ENCODE results near the gene ASCC1. TPM values are rescaled to one million over a fixed set of nuclear protein-coding genes. Genes with fewer than 3 reads are reported as not detected.
A peak's percentile ranks its signal among the peaks of the same experiment; 100 is the strongest.

Gene ASCC1
- total RNA-seq, 1 donor from 2014 or later = 35.6 TPM

DNA sequence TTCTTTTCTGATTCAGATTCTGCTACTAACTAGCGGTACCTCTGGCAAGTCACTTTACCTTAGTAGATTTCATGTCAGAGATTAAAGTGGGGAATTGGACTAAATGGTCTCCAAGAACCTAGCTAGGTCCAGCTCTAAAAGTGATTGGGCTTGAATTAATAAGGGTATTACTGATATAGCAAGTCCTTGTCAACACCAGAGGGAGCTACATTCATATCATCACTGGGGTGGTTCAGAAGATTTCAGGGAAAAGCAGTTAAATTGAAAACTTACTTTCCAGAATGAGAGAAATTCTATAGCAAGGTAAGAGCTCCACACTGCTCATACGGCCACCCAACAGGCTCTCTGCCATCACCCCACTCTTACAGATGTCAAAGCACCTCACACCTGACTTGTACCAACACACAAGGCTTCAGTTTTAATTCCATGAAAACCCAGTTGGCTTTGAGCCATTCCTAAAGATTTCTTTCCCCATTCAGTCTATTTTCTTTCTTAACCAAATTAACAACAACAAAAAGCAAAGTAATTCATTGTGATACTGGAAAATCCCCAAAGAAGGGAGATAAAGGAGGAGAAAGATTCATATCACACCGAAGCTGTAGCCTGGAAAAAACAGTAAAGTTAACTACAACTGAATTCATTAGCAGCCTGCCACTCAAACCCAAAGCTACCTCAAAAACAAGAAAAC lies 89.7 kb downstream of the ASCC1 start:
- peak; percentile 59 for TF ChIP-seq CTCF (conservative IDR thresholded peaks at IDR 0.05)
- Mint-ChIP-seq H3K27ac (ENCODE audit: unreplicated experiment) (no peak overlapping the region), H3K27me3 (ENCODE audit: low read depth) (no peaks in the 10 kb centered on the region), H3K9me3 (no peaks in the 10 kb centered on the region), H3K4me3 (no peak overlapping the region), H3K4me1 (peaks cover 32% of the 10 kb centered on the region), H3K36me3 (ENCODE audit: low read depth) (peaks cover 5% of the 10 kb centered on the region)
- DNase-seq (ENCODE audit: low read depth, low spot score) = no peak

DNA sequence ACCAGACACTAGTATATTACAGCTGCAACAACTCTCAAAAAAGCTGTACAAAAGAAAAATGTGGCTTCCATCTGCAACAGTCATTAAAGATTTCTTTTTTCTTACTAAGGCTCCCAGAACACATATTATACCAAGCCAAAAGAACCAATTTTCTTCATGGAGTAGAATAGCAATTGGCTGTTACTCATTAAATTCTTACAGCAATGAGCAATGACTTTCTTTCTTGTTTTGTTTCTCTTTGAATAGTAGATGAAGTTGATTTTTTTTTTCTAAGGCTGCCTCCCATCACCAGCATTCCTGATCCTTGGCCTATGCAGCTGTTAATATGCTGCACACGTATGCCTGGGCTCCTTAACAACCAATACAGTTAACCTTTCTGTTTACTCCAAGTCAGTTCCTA lies 91.1 kb downstream of the ASCC1 start:
- no peak for TF ChIP-seq CTCF (conservative IDR thresholded peaks at IDR 0.05)
- Mint-ChIP-seq H3K4me3 (no peak overlapping the region), H3K36me3 (ENCODE audit: low read depth) (peaks cover 5% of the 10 kb centered on the region), H3K4me1 (peaks cover 32% of the 10 kb centered on the region), H3K27ac (ENCODE audit: unreplicated experiment) (no peak overlapping the region), H3K27me3 (ENCODE audit: low read depth) (no peaks in the 10 kb centered on the region), H3K9me3 (no peaks in the 10 kb centered on the region)
- DNase-seq (ENCODE audit: low read depth, low spot score) = no peak

- peaks cover 8% of the 10 kb centered on the region for H3K36me3 Mint-ChIP-seq (ENCODE audit: low read depth)
These were observed 91.7 kb downstream of the ASCC1 start for GRCh38 chr10:72124381-72124780.

GRCh38 chr10:72123616-72124015 lies 92.5 kb downstream of the ASCC1 start:
- Mint-ChIP-seq H3K36me3 (ENCODE audit: low read depth) (peaks cover 9% of the 10 kb centered on the region), H3K4me3 (no peak overlapping the region), H3K27me3 (ENCODE audit: low read depth) (no peaks in the 10 kb centered on the region), H3K4me1 (peaks cover 32% of the 10 kb centered on the region), H3K9me3 (no peaks in the 10 kb centered on the region), H3K27ac (ENCODE audit: unreplicated experiment) (no peak overlapping the region)
- no peak for DNase-seq (ENCODE audit: low read depth, low spot score)
- no peak for TF ChIP-seq CTCF (conservative IDR thresholded peaks at IDR 0.05)

More at GRCh38 chr10:72124381-72124780, 91.7 kb downstream of the ASCC1 start:
- no peak for DNase-seq (ENCODE audit: low read depth, low spot score)
- Mint-ChIP-seq H3K4me1 (peaks cover 32% of the 10 kb centered on the region), H3K4me3 (no peak overlapping the region), H3K27me3 (ENCODE audit: low read depth) (no peaks in the 10 kb centered on the region), H3K9me3 (no peaks in the 10 kb centered on the region), H3K27ac (ENCODE audit: unreplicated experiment) (no peak overlapping the region)
- TF ChIP-seq CTCF (conservative IDR thresholded peaks at IDR 0.05) = no peak

DNA sequence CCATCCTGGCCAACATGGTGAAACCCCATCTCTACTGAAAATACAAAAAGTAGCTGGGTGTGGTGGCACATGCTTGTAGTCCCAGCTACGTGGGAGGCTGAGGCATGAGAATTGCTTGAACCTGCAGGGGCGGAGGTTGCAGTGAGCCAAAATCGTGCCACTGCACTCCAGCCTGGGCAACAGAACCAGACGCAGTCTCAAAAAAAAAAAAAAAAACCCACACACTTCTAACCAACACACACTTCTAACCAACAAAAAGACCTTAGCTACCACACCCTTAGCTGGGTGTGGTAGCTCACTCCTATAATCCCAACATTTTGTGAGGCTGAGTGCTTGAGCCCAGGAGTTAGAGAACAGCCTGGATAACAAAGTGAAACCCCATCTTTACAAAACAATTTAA lies 93.9 kb downstream of the ASCC1 start:
- Mint-ChIP-seq H3K27ac (ENCODE audit: unreplicated experiment) (no peak overlapping the region), H3K27me3 (ENCODE audit: low read depth) (no peaks in the 10 kb centered on the region), H3K4me1 (peaks cover 32% of the 10 kb centered on the region), H3K36me3 (ENCODE audit: low read depth) (peaks cover 16% of the 10 kb centered on the region), H3K9me3 (peaks cover 3% of the 10 kb centered on the region), H3K4me3 (no peak overlapping the region)
- TF ChIP-seq CTCF (conservative IDR thresholded peaks at IDR 0.05) = no peak
- DNase-seq (ENCODE audit: low read depth, low spot score) = no peak

Data from neural crest cell (in vitro differentiated cells).